NCI-H1092 treated with DMSO at 0.1 percent for 48 hours (cell line): ENCODE results near the gene PSMB5.
"Not testable (repeated sequence)": the region's sequence is repeated elsewhere in the genome, so short reads cannot be mapped to it uniquely, and the experiment has no call there.

ENCODE experiments used
- DNase-seq: peaks from one replicate; lab custom pipeline; 2025; lab: John Stamatoyannopoulos, UW

The PSMB5 gene

DNA sequence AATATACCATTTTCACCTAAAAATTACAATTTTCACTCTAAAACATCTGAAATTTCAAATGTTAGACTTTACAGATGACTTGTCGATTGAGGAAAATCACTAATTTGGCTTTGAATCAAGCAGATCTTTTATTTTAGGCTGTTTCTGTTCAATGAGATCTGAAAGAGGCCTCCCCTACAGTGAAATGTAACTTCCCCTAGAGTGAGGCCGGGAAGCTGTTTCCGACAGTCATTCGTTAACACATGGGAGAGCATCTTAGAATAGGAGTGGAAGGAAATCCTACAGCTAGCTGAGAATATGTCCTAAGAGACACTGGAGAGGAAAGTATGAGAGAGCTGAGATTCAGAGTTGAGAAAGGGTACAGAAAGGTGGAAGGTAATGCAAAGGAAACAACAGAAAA lies 19.1 kb downstream of the PSMB5 start:
- DNase-seq: no peak

GRCh38 chr14:23013749-23014054 lies 21.0 kb downstream of the PSMB5 start:
- not testable (repeated sequence) for DNase-seq

DNA sequence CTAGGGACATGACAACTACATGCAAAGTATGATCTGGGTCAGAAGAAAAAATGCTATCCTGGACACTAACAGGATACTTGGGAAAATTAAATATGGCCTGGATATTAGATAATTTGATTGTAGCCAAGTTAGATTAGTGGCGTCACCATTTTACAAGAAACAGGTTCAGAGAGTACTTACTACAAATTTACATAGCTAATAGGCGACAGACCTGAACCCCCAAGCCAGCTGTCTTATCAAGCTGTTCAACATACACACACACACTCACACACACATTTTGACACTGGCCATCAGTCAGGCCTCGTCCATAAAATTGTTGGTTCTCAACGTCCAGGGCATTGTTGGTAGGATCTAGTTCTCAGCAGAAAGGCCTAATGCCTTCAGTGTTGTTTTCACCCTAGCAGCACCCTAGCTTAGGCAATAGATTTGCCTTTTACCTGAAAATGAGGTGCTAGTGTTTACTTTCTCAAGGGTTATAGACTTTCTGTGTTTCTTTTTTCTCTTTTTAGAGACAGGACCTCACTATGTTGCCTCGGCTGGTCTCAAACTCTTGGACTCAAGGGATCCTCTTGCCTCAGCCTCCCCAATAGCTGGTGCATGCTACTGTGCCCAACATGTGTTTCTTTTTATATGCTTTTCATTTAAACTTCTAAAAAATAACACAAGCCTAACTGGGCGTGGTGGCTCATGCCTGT lies 21.5 kb downstream of the PSMB5 start:
- DNase-seq: no peak

GRCh38 chr14:23009939-23010726 lies 24.6 kb downstream of the PSMB5 start, which contains the start of gene C14orf93:
Gene C14orf93, minus strand, starts transcription at chr14:23010143. Its CDS starts 11,120 bp downstream, at chr14:22999023.
- peak; percentile 83 for DNase-seq

DNA sequence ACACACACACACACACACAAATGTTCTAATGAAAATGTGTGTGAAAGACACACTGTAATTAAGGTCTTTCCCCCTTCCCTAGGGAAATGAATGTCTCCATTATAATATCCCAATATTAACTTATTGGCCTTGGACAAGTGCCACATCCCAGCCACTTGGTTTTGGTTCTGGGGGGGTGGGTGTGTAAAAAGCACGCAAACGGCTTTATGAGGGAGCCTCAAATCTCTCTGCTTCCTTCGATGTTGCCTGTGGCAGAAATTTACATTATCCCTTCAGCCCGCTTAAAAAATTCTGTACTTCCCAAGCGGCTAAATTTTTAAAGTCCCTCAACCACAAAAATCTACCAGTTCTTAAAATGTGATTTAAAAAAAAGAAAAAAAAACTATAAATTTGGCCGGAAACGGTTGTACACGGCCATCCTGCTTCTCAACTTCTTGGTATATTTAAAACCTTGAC lies 25.2 kb downstream of the PSMB5 start:
- peak; percentile 71 for DNase-seq

- peak; percentile 92 for DNase-seq
Observed at GRCh38 chr14:23008831-23009230, 25.9 kb downstream of the PSMB5 start.

GRCh38 chr14:23006544-23007419 lies 27.9 kb downstream of the PSMB5 start:
- peak; percentile 99 for DNase-seq

DNA sequence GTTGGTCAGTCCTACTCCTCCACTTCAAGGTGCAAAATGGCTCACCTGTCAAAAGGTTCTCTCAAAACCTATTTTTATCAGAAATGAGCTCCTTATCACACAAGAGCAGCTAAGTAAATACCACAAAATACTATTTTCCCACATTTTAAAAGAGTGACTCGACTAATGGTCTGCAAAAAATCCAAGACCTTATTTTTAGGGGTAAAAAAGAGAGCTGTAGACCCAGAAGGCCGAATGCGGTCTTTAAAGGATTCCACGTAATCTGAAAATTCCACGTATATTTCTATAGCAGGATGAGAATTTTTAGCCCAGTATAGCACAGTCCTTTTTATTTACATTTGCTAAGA lies 28.5 kb downstream of the PSMB5 start:
- DNase-seq: peak; percentile 38

DNA sequence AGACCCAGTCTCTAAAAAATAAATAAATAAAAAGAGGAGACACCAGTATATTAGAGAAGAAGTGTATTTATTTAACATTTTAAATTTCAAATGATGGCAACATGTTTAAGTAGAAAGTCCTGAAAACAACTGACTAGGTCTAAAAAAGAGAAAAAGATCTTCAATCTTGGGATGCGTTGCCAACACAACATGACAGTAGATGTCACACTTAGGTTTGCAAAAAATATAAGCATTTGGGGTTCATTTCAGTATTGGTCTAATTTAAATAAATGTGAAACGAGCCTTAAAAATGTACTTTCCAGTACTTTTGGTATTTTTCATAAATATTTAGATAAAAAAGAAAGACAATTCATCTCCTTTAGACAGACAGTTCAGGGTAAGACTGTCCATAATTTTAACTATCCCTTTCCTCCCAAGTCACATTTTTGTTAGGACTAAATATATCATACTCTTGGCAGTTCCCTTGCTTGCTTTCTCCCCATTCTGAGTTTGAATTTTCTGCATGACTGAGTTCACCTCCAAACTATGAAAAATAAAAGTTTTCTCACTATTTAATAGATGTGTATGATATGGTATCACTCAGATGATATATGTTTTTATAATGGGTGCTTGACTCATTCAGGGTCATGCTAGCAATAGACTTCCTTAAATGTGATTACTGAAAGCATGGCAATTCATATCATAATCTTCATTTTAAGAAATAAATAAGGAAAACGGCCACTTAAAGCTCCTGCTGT lies 29.1 kb downstream of the PSMB5 start:
- no peak for DNase-seq

DNA sequence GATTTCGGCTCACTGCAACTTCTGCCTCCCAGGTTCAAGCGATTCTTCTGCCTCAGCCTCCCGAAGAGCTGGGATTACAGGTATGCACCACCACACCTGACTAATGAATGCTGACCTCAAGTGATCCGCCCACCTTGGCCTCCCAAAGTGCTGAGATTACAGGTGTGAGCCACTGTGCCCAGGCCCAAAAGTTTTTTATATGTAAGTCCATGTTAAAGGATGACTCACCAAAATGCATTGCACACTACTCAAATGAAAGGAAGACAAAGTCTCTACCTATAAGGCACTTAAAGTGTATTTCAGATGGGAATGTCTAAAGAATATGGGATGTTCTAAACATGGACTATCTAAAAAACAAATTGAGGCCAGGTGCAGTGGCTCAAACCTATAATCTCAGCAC lies 30.4 kb downstream of the PSMB5 start:
- DNase-seq: not testable (repeated sequence)

DNA sequence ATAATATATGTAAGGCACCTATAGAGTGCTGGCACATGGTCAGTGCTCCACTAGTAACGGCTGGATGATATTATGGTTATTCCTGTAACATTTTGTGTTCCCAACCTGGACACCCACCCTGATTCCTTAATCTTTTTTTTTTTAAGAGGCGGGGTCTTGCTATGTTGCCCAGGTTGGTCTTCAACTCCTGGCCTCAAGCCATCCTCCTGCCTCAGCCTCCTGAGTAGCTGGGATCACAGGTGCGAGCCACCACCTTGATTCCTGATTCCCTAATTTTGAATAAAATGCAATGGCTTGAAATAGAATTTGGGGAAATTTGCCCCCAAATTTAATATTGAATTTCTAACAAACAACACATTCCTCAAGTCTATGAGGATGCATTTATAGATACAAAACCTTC lies 32.1 kb downstream of the PSMB5 start:
- DNase-seq: no peak

DNA sequence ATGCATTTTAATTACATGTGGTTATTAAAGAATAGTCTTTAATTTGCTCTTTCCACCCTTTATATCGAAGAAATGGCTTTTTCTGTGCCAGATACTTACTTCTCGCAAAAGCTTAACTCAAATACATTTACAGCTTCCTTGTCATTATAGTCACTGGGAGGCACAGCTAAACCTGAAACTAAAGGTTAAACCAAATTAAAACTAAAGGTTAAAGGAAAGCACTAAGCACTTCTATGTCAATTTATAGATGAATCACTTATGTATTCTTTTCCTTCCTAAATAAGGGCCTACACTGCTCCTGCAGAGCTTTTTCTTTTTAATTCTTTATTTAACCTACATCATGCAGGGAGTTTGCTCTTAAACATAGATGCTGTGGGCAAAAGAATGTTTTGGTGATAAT lies 33.8 kb downstream of the PSMB5 start:
- no peak for DNase-seq

GRCh38 chr14:22998329-22999012 lies 36.2 kb downstream of the PSMB5 start:
- no peak for DNase-seq

GRCh38 chr14:22997676-22998323 lies 36.9 kb downstream of the PSMB5 start:
- peak; percentile 75 for DNase-seq

DNA sequence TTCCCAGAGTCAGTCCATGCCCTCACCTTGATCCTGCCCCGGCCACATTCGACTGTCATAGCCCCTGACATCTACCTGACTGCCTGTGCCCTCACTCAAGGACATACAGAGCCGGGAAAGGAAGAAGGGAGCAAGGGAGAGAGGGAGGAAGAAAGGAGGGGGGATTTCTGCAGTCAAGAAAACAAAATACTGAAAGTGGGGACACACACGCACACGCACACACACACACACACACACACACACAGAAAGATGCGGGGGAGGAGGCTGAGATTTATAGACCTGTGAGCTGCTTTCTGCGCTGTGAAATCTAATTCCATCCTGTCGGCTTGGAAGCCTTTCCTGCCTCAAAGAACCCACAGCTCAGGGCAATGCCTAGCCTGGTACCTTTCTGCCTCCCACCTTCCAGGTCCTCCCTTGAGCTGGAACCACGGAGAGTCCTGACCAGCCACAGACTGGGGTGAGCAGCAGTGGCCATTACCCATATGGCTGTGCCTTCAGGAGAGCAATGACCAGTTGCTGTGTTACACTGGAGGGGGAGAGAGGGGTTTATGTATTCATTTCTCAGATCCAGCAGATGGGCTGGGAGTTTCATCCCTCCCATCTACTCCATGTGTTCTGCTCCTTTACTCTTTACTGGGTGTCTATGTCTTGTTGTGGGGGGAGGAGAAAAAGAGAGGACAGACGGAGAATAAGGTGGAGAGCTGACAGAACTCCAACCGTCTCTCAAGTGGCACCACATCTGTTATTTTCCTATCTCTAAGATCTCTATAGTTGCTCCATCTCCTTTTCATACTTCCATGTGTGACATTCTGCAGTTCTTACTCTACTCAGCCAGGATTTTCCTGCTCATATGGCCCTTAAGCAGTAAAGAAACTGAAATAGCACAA lies 37.7 kb downstream of the PSMB5 start:
- DNase-seq: peak; percentile 42

- DNase-seq: no peak
Observed at GRCh38 chr14:22995889-22996625, 38.6 kb downstream of the PSMB5 start.

- DNase-seq: peak; percentile 45
Observed at GRCh38 chr14:22994762-22995275, 39.9 kb downstream of the PSMB5 start.

- no peak for DNase-seq
Observed at GRCh38 chr14:22993517-22993916, 41.2 kb downstream of the PSMB5 start.

DNA sequence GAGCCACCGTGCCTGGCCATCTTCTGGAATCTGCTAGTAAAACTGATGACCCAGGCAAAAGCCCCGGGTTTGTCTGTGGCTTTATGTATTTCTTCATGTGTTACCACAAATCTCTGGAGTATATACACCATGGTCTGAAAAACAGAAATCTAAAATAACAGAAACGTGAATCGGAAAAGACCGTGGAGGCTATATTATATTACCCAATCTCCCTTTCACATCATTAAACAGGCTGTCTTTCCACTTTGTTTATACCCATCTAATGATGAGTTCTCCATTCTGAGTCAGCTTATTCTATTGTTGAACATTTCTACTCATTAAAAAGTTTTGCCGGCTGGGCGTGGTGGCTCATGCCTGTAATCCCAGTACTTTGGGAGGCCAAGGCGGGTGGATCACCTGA lies 42.8 kb downstream of the PSMB5 start:
- no peak for DNase-seq
